ENCODE results near the gene WDR11.
A peak's percentile ranks its signal among the peaks of the same experiment; 100 is the strongest.

The WDR11 gene

GRCh38 chr10:120946497-120946896 lies 95.3 kb downstream of the WDR11 start:
- no peak for DNase-seq (ENCODE audit: low spot score)
- in situ Hi-C loops (cut with MboI; ENCODE audit: low sequenced_read_pairs, unreplicated experiment) = loop anchor here (10.0 kb wide), 1 partner anchor 788 kb away; no protein-coding TSS in a partner anchor
- TF ChIP-seq CTCF (IDR thresholded peaks at IDR 0.05; ENCODE audit: borderline replicate concordance, control extremely low read depth, extremely low read depth, insufficient read depth, missing control alignments) = no peak

DNA sequence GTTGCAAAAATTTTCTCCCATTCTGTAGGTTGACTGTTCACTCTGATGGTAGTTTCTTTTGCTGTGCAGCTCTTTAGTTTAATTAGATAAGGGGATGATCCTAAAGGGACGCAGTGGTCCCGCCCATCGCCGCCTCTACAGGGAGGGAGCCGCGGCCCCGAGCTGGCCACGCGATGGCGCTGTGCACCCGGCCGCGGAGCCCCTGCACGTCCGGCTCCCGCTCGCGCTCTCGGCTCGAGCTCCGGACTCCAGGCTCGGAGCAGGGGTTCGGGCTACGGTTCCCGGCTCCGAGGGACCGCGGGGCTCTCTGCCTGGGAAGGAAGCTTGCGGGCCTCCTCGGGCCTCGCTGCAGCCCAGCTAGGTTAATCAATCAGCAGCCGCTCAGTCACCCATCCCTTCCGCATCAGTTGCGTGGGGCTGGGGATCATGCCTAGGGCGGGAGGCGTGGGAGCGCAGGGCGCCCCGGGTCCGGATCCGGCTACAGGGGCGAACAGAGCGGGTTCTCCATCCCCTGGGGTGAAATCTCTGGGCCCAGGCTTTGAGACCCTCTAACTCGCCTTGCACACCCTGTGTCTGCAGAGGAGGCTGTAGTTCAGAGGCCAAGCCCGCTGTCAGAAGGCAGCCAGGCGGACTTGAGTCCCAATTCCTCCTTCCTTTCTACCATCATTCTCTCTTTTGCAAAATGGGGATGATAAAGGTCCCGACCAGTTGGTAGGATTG lies 97.9 kb downstream of the WDR11 start:
- in situ Hi-C loops (cut with MboI; ENCODE audit: low sequenced_read_pairs, unreplicated experiment) = loop anchor here (10.0 kb wide), 1 partner anchor 786 kb away; no protein-coding TSS in a partner anchor
- DNase-seq (ENCODE audit: low spot score) = peak; percentile 91
- TF ChIP-seq CTCF (IDR thresholded peaks at IDR 0.05; ENCODE audit: borderline replicate concordance, control extremely low read depth, extremely low read depth, insufficient read depth, missing control alignments) = peak; percentile 93

- in situ Hi-C loops (cut with MboI; ENCODE audit: low sequenced_read_pairs, unreplicated experiment) = loop anchor here (10.0 to 25.0 kb wide), 2 partner anchors 663 to 785 kb away; no protein-coding TSS in a partner anchor
- no peak for DNase-seq (ENCODE audit: low spot score)
- TF ChIP-seq CTCF (IDR thresholded peaks at IDR 0.05; ENCODE audit: borderline replicate concordance, control extremely low read depth, extremely low read depth, insufficient read depth, missing control alignments) = no peak
These were observed 98.5 kb downstream of the WDR11 start for GRCh38 chr10:120949609-120950031.

DNA sequence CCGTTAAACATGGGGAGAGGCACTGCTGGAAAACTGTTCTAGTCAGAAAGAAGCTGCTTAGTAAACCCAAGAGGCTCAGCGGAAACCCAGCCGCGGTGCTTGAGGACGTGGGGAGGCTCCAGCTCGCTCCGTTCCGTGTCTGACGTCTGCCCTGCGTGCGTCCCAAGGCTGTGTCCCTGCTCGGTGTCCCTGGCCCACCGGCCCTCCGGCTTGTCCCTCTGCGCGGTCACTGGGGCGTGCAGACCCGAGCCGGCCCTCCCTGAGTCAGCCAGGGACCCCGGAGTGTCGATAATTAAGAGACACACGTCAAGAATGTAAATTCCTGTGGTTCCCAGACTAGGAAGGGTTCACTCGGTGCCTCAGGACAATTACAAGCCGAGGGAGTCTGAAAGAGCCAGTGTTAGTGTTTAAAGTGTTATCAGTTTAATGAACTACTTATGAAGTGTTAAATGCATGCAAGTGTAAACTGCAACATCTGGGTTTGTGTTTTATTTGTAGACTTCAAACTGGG lies 98.9 kb downstream of the WDR11 start:
- no peak for TF ChIP-seq CTCF (IDR thresholded peaks at IDR 0.05; ENCODE audit: borderline replicate concordance, control extremely low read depth, extremely low read depth, insufficient read depth, missing control alignments)
- DNase-seq (ENCODE audit: low spot score) = no peak
- in situ Hi-C loops (cut with MboI; ENCODE audit: low sequenced_read_pairs, unreplicated experiment) = loop anchor here (25.0 kb wide), 1 partner anchor 662 kb away; no protein-coding TSS in a partner anchor

DNA sequence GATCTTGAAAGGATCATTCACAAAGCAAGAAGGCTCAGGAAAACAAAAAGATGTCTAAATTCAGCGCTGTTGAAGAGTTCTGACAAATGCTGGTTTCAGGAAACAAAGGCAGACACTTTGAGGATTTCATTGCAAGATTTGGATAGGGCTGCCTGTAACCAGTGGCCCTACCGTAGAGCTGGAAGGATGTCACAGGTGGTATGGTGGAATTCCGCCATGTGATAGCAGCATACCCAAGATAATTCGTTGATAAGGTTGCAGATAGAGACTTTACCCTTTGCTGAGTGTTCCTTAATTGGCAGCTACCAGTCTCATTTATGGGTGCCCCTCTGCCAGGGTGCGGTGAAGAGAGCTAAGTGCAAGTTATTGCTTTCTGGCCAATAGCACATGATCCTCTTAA lies 100.1 kb downstream of the WDR11 start:
- in situ Hi-C loops (cut with MboI; ENCODE audit: low sequenced_read_pairs, unreplicated experiment) = loop anchor here (25.0 kb wide), 1 partner anchor 661 kb away; no protein-coding TSS in a partner anchor
- DNase-seq (ENCODE audit: low spot score) = no peak

DNA sequence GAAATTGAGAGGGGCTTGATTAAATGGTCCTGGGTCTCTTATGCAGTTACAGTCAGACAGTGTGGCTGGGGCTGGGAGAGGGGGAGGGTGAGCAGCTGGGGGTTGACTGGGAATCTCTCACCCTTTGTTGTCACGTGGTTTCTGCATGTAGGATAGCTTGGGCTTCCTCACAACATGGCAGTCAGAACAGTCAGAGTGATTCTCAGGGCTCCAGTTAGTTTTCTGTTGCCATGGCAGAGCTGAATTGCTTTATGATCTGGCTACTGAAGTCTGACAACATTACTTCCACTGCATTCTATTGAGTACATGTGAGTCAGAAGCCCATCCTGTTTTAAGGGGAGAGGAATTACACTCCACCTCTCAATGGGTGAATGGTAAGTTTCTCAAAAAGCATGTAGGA lies 102.7 kb downstream of the WDR11 start:
- DNase-seq (ENCODE audit: low spot score) = no peak
- in situ Hi-C loops (cut with MboI; ENCODE audit: low sequenced_read_pairs, unreplicated experiment) = loop anchor here (25.0 kb wide), 1 partner anchor 658 kb away; no protein-coding TSS in a partner anchor
- TF ChIP-seq CTCF (IDR thresholded peaks at IDR 0.05; ENCODE audit: borderline replicate concordance, control extremely low read depth, extremely low read depth, insufficient read depth, missing control alignments) = no peak

More for the DNA sequence above, 100.1 kb downstream of the WDR11 start:
- TF ChIP-seq CTCF (IDR thresholded peaks at IDR 0.05; ENCODE audit: borderline replicate concordance, control extremely low read depth, extremely low read depth, insufficient read depth, missing control alignments) = no peak
